ENCODE measurements around the gene B3GALT6.

The B3GALT6 gene

DNA sequence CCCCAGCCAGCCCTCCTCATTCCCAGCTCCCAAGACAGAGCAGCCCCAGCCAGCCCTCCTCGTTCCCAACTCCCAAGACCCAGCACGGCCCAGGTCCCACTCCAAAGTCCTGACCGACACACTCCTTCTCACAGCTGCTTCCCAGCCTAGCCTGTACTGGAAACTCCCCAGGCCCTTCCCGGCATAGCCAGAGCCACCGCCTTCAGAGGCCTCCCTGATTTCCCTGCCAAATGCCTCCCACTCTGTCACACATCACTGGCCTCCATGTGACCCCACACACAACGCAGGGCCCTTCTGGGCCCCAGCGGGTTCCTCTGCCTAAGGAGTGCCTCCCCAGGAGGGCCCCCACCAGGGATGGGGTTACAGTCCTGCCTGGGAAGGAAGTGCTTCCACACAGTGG, 38.8 kb downstream of the B3GALT6 start:
- no peak for DNase-seq

GRCh38 chr1:1272341-1273208, 40.5 kb downstream of the B3GALT6 start:
- DNase-seq = no peak

GRCh38 chr1:1273209-1273511, 41.1 kb downstream of the B3GALT6 start:
- DNase-seq = no peak

GRCh38 chr1:1273512-1274298, 41.7 kb downstream of the B3GALT6 start, which contains the start of gene UBE2J2:
TSS of gene UBE2J2 (minus strand) at chr1:1273854. CDS start at chr1:1267992, 5,862 bp downstream.
- no peak for DNase-seq

DNA sequence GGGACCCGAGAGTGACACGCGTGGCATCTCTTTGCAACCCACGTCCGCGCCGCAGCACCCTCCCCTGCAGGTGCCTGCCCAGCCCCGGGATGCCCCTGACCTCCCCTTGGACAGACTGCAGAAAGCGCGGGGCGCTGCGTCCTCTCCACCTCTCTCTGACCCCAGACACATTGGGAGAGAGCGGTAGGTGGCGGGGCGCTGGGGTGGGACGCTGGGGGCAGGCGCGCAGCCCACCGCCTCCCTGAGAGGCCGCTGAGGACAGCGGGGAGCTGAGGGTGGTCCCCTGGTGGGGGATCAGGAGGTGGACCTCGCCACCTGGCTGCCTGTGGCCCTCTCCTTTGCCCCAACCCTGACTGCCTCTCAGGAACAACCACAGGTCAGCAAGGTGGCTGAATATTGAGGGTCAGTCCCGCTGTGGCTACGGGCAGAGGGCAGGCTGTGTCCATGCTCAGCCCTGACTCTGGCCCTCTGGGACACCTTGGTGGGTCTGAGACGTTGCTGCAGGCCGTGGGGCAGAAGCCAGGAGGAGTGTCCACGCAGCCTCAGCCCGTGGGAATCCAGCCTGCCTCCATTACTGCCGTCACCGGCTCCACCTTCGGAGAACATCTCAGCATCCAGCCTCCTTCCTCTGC, 42.4 kb downstream of the B3GALT6 start:
- DNase-seq = no peak

GRCh38 chr1:1274931-1275431, 42.9 kb downstream of the B3GALT6 start:
- no peak for DNase-seq

- no peak for DNase-seq
Measured at GRCh38 chr1:1275836-1276235, 43.8 kb downstream of the B3GALT6 start.

- no peak for DNase-seq
Measured at GRCh38 chr1:1278620-1279019, 46.6 kb downstream of the B3GALT6 start.

GRCh38 chr1:1279028-1279427, 47.0 kb downstream of the B3GALT6 start:
- DNase-seq = no peak

GRCh38 chr1:1280782-1281481, 48.9 kb downstream of the B3GALT6 start:
- no peak for DNase-seq

DNA sequence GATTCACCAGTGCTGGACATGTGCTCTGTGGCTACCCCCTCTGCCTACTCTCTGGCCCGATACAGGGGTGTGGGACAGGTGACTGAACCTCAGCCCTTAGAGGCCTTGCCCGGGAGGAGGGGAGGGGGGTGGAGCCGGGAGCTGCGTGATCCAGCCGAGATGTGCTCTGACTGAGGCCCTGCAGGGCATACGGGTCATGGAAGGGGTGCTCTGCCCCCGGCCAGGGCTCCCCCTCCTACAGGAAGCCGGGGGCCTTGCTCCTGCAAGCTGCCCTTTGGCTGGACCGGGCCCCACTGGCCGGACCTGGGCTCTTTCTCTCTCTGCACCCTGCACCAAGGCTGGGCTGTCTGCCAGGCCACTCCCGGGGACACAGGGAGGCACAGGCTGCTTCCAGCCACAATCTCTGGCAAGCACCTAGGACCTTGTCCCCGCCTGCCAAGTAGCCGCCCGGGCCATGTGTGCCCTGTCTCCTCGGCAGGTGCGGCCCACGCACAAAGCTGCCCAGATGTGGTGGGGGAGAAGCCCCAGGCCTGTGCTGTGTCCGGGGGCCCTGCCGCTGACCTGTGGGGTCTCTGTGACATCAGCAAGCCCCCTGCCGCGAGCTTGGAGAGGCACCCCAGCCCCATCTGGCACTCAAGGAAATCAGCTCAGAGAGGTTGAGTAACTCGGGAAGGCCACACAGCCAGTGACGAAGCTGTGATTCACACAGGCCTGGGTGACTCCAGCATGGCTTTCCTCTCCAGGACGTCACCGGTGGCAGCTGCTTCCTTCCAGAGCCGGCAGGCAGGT, 49.7 kb downstream of the B3GALT6 start:
- no peak for DNase-seq

DNA sequence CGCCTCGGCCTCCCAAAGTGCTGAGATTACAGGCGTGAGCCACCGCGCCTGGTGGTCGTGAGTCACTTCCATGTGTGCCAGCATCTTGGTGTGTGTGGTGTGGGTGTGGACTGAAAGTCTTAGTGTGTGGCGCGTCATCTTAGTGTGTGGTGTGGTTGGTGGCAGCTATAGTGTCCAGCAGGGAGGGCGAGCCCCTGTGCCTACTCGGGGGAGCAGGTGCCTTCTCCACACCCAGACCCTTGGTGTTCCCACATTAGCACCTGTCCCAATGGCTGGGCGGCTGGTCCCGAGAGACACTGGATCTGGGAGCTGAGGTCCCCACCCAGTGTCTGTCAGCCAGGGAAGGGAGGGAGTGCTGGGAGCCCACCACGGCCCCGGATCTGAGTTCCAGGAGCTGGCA, 51.0 kb downstream of the B3GALT6 start:
- DNase-seq = no peak

DNA sequence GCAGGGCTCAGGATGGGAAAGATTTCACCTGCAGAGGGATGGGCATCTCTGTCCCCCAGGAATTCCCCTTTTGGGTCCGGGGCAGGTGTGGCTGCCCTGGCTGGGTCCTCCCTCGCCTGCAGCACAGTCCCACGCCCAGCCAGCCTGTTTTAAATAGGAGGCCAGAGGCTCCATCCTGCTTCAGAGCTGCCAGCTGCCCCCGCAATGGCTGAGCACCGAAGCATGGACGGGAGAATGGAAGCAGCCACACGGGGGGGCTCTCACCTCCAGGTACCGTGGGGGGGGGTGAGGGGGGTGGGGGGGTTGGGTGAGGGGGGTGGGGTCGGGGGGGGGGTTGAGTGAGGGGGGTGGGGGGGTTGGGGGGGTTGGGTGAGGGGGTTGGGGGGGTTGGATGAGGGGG, 51.8 kb downstream of the B3GALT6 start:
- no peak for DNase-seq
